PFSK-1 (cell line): Measurements from ENCODE around the gene SLC50A1.

Source experiments
- POLR2AphosphoS5 ChIP-seq: IDR thresholded peaks from 2 replicates; pipeline ENCODE4 v1.6.1; 2012; ENCODE audit warnings: low read depth, mild to moderate bottlenecking, control low read depth, low read length, moderate library complexity
- REST ChIP-seq, 2 experiments: IDR thresholded peaks; 2 replicates each; pipeline versions ENCODE4 v1.6.1 to v1.8.0; 2011 to 2012; ENCODE audit warnings: low read depth in 2 of 2, low read length in 2 of 2, control low read depth in 1 of 2, inconsistent platforms in 1 of 2, mild to moderate bottlenecking in 1 of 2, moderate library complexity in 1 of 2; ENCODE audit not compliant: insufficient read depth in 1 of 2
- SIN3A ChIP-seq: IDR thresholded peaks from 2 replicates; pipeline ENCODE4 v1.6.1; 2012; ENCODE audit warnings: mild to moderate bottlenecking, low read length, moderate library complexity, borderline replicate concordance; ENCODE audit not compliant: insufficient read depth
- TAF1 ChIP-seq: IDR thresholded peaks from 2 replicates; pipeline ENCODE4 v1.6.1; 2012; ENCODE audit warnings: low read length, control low read depth, borderline replicate concordance; ENCODE audit not compliant: insufficient read depth

- TF ChIP-seq POLR2AphosphoS5 (no peak), REST (IDR thresholded peaks at IDR 0.05; ENCODE audit: insufficient read depth in 1 of 2, low read depth in 2 of 2, low read length in 2 of 2) (no peak), TAF1 (no peak), SIN3A (no peak)
These were observed 1.8 kb upstream of the SLC50A1 start for GRCh38 chr1:155133799-155134281.
